NCI-H2171 (cell line): Measurements from ENCODE around the gene VN1R2.
A peak's percentile ranks its signal among the peaks of the same experiment; 100 is the strongest.
"Not testable (repeated sequence)": the region's sequence is repeated elsewhere in the genome, so short reads cannot be mapped to it uniquely, and the experiment has no call there.

Source experiments
- DNase-seq: peaks from one replicate; lab custom pipeline; 2025; lab: John Stamatoyannopoulos, UW

Gene VN1R2, protein sequence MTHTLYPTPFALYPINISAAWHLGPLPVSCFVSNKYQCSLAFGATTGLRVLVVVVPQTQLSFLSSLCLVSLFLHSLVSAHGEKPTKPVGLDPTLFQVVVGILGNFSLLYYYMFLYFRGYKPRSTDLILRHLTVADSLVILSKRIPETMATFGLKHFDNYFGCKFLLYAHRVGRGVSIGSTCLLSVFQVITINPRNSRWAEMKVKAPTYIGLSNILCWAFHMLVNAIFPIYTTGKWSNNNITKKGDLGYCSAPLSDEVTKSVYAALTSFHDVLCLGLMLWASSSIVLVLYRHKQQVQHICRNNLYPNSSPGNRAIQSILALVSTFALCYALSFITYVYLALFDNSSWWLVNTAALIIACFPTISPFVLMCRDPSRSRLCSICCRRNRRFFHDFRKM

GRCh38 chr19:53257715-53258342, at the start of gene VN1R2:
Gene VN1R2 (plus strand): TSS chr19:53258292. CDS start chr19:53258376, 84 bp downstream.
- not testable (repeated sequence) for DNase-seq

GRCh38 chr19:53211554-53211953, 46.5 kb upstream of the VN1R2 start:
- not testable (repeated sequence) for DNase-seq

GRCh38 chr19:53212703-53213320, 45.3 kb upstream of the VN1R2 start:
- DNase-seq: no peak

GRCh38 chr19:53222716-53223115, 35.4 kb upstream of the VN1R2 start:
- DNase-seq: not testable (repeated sequence)

DNA sequence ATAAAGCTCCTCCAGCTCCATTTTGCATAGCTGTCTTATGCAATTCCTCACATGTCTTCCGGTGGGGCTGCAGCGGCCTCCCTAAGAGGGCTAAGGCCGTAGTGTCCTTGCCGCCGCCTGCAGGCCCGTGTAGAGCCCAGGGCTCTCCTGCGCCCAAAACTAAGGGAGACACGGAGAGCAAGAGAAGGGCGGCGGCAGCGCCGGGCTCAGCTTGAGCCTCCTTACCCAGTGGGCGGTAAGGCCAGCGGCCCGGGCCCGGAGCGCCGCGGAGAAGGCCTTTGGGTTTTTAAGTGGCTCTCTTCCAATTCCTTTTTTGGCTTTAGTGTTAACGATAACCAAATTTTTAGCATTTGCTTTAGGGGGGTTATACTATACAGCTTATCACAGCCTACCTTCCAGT, 33.5 kb upstream of the VN1R2 start:
- no peak for DNase-seq

DNA sequence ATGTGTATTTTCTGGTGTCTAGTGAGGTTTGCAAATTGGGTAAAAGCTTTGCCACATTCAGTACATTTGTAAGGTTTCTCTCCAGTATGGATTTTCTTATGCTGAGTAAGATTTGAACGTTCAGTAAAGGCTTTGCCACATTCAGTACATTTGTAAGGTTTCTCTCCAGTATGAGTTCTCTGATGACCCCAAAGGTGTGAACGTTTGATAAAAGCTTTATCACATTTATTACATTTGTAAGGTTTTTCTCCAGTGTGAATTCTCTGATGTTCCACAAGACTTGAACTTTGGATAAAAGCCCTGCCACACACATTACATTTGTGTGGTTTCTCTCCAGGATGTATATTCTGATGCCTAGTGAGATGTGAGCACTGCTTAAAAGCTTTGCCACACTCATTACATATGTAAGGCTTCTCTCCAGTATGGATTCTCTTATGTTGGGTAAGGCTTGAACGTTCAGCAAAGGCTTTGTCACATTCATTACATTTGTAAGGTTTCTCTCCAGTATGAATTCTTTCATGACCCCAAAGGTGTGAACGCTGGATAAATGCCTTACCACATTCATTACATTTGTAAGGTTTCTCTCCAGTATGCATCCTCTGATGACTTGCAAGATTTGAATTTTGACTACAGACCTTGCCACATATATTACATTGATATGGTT, 20.8 kb upstream of the VN1R2 start:
- DNase-seq: no peak

GRCh38 chr19:53246498-53246897, 11.6 kb upstream of the VN1R2 start:
- no peak for DNase-seq

GRCh38 chr19:53254411-53255341, 3.4 kb upstream of the VN1R2 start, which contains the start of gene ZNF677:
Gene ZNF677 (minus strand): TSS chr19:53254873. CDS start chr19:53251550, 3,323 bp downstream.
- DNase-seq: peak; percentile 6

DNA sequence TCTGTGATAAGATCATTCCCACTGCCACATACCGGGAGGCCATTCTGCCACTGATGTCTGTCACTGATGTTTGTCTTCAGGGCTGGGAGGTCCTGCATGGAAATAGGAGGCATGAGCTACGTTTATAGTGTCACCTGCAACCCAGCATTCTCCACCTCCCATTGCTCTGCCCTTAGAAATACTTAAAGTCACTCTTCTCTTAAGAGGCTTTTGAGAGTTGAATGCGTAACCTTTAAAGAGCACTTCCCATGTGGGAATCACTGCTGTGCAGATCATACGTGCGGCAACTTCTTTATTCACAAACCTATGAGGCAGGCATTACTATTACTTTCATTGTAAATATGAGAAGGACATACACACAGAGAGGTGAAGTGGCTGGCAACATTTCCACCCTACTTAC, 9.5 kb downstream of the VN1R2 start, which contains the start of gene VN1R4:
VN1R4 (minus strand) TSS at position 101 of the 400 bp plus-strand sequence; CDS start at position 43, 58 bp downstream.
- DNase-seq: not testable (repeated sequence)

GRCh38 chr19:53269861-53270260, 11.8 kb downstream of the VN1R2 start:
- not testable (repeated sequence) for DNase-seq

- DNase-seq: no peak
These were observed 14.0 kb downstream of the VN1R2 start for GRCh38 chr19:53272044-53272443.

- no peak for DNase-seq
These were observed 17.4 kb downstream of the VN1R2 start for GRCh38 chr19:53275480-53275879.

DNA sequence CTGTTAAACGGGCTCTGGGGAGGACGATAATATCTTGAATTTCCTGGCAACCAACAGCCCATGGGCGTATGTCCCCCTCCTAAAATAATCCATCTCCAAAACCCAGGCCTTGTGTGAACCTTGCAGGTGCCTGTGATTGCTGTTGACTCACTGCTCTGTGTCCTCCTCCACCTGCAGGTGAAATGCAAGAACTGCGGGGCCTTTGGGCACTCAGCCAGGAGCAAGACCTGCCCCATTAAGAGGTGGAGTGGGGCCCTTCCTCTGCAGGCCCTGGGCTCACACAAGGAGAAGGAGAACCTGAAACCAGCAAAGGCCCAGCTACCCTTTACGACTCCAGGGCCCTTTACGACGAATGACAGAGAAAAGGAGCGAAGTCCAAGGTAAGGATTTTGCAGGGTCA, 23.9 kb downstream of the VN1R2 start:
- DNase-seq: not testable (repeated sequence)

DNA sequence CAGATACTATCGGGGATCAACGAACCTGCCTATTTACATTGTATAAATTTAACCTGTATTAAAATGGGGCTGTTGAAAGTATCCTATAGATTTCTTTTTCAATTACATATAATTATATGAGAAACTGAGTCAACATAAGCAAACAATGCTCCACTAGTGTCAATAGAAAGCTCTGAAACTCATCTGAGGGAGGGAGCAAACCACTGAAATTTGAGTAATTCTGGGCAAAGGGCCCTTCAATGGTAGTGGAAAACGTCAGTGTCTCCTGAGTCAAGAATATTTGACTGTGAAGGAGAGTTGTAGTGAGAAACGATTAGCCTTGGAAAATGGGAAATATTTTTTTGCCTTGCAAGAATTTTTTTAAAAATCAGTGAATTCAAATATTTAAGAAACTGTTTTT, 27.0 kb downstream of the VN1R2 start:
- no peak for DNase-seq

- DNase-seq: no peak
These were observed 32.9 kb downstream of the VN1R2 start for GRCh38 chr19:53290758-53291549.

DNA sequence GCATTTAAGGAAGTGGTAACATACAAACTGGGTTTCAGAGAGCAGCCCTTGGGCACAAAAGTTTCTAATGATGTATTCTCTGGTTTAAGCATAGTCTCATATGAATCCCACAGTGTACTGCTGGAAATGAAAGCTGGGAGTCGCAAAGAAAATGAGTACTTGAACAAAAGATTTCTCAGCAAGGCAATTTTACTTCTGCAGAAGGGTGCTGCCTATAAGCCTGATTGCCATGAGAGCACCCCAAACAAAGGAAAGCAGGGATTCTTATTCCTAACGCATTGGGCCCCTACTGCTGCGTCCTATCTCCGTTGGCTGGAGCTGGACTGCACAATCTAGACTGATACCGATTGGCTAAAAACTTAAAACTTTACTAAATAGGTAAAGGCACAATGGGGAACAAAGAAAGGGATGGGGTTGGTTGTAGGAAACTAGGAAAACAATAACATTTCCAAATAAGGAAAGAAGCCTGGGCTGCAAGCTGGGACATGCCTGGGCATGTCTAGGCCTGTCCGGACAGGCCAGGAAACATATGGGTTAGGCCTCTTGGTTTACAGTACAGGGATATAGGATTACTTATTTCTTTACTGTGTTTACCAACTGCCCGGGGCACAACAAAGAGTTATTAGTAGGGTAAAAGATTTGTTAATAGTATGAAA, 36.8 kb downstream of the VN1R2 start:
- no peak for DNase-seq

GRCh38 chr19:53301341-53301740, 43.2 kb downstream of the VN1R2 start:
- DNase-seq: not testable (repeated sequence)

DNA sequence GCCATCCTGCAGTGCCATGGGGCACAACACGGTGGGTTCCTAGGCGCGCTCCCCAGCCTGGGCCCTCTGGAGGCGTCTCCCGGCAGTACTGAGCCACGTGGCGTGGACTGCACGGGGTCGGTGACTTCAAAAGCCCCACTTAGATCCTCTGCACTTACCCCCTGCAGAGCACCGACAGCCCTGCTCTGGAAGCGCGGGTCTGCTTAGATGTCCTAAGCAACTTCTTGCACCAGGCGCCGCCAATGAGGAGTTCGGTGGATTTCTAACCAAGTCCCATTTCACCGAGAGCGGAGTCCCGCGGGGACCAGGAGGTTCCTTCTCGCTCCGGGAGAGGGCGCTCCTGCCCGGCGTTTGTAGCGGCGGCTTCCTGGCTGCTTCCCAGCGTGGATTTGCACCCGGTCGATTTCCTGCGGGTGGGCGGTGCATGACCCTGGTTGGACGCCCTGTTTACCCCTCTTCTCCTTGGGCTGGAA, 50.3 kb downstream of the VN1R2 start:
- DNase-seq: no peak
